GM18873 (cell line): ENCODE results near the gene SLC25A44.
"Not testable (repeated sequence)": the region's sequence is repeated elsewhere in the genome, so short reads cannot be mapped to it uniquely, and the experiment has no call there.

Experiments
- ATAC-seq: cut with Tn5 transposase; IDR thresholded peaks from one replicate; pipeline ENCODE4 v1.9.1; 2021; ENCODE audit warnings: mild to moderate bottlenecking, moderate library complexity, moderate number of reproducible peaks; ENCODE audit not compliant: unreplicated experiment, low FRiP score

Gene SLC25A44

DNA sequence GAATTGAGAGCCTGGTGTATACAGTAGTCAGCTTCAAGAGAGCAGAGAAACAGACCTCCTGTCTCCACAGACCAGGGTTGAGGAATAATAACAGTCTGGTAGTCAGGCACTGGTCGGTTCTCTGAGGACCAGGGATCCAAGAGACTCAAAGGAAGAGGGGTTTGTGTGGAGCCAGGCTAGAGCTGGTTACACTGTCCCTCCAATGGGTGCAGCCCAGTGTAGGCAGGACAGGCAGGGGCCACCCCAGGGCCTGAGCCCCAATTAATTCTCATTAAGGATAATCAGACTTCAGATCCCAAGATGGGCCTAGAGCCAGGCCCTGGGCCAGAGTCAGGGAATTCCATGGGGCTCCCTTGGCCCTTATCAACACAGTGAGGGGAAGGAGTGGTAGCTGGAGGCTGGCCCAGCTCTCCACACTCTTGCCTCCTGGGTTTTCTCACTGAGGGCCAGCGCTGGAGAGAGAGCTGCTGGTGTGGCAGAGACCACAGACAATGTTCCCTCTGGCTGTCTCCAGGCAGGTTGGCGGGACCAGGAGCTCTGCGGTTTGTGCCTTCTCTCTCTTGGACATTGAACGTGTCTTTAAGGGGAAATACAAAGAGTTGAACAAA, 31.4 kb upstream of the SLC25A44 start:
- ATAC-seq = no peak

DNA sequence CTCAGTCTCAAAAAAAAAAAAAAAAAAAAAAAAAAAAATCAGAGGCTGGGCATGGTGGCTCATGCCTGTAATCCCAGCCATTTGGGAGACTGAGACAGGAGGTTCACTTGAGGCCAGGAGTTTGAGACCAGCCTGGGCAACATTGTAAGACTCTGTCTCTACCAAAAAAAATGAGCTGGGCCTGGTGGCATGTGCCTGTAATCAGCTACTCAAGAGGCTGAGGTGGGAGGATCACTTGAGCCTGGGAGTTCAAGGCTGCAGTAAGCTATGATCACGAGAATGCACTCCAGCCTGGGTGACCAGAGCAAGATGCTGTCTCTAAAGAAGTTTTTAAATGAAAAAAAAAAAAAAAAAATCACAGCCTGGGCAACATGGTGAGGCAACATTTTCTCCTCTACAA, 30.2 kb upstream of the SLC25A44 start:
- no peak for ATAC-seq

DNA sequence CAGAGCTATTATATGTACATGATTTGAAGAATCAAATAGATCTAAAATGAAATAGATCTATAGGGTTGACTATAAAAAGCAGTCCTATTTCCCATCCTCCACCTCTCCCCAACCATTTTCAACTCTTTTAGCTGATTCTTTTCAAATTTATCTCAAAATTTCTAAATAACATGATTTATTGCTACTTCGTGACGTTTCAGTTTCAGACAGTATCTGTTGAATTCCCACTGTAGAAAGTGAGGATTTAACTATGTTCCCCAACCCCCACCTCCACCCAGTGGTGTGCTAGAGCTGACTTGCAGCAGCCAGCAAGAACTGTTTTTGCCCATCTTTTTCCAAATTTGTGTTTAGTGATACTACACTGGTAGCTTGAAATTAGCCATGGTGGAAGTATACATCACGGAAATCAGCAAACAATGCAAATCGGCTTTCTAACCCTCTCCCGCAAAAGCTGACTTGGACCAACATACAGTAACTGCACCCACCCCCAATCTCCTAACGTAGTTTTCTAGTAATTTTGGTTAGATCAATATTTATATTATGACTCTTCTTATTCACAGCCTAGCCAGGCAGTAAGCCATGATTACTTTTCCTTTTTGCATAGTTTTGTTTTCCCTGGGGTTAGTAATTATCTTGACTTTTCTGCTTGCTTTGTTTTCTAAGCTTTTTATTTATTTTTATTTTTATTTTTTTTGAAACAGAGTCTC, 29.6 kb upstream of the SLC25A44 start:
- ATAC-seq = no peak

DNA sequence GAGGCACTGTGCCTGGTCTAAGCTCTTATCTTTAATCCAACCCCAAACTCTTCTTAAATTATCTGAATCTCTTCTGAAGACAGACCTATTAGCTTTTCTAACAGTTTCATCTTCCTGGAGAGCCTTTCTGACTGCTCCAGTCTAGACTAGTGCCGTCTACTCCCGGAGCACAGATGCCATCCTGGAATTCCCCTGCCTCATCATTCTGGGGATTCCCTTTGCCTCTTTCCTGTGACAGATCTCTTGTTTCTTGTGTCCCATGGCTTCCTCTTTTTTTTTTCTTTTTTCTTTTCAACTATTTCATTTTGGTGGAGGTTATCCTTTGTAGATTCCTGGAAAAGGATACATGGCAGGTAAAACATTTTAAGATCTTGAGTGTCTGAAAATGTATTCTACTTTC, 28.8 kb upstream of the SLC25A44 start:
- no peak for ATAC-seq

DNA sequence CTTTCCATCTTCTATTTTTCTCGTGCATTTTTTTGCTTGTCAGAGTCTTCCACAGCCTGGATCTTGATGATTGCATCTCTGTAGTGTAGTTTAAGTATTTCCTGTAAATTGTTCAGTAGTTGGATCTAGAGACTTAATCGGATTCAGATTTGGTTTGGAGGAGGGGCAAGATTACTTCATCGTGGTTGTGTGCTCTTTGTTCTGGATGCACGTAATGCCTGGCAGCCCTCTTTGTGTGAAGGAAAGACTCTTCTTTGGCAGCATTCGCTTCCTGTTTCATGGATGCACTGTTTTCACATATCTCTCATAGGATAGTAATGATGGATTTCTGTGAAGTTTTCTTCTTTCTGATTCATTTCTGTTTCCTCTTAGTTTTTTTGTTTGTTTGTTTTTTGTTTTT, 26.4 kb upstream of the SLC25A44 start:
- ATAC-seq = no peak

DNA sequence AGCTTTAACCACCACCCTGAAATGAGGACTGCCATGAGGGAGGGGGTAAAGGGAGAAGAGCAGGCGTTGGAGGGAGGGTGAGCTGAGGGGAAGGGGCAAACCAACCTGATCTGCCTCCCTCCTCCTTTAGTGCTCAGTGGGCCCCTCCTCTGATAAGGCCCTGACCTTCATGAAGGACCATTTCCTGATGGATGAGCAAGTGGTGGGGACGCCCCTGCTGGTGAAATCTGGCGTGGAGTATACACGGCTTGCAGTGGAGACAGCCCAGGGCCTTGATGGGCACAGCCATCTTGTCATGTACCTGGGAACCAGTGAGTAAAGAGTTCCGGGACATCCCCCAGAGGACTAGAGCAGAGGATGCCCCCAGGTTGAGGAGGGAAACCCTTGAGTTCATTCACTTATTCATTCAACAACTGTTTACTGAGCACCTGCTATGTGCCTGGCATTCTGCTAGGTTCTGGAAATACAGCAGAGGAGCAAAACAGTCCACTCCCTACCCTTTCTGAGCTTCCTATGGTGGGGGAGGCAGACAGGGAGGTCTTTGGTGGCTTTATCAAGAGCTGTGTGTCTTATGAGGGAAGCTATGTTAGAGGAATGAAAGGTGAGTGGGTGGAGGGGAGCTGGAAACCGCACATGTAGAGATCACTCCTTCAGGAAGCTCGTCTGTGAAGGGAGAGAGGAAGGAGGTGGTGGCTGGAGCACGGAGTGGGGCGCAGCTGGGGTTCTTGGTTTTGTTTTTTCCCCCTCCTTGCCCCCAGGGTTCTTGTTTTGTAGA, 21.0 kb upstream of the SLC25A44 start:
- no peak for ATAC-seq

DNA sequence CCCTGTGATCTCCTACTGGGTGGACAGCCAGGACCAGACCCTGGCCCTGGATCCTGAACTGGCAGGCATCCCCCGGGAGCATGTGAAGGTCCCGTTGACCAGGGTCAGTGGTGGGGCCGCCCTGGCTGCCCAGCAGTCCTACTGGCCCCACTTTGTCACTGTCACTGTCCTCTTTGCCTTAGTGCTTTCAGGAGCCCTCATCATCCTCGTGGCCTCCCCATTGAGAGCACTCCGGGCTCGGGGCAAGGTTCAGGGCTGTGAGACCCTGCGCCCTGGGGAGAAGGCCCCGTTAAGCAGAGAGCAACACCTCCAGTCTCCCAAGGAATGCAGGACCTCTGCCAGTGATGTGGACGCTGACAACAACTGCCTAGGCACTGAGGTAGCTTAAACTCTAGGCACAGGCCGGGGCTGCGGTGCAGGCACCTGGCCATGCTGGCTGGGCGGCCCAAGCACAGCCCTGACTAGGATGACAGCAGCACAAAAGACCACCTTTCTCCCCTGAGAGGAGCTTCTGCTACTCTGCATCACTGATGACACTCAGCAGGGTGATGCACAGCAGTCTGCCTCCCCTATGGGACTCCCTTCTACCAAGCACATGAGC, 17.2 kb upstream of the SLC25A44 start:
- no peak for ATAC-seq

DNA sequence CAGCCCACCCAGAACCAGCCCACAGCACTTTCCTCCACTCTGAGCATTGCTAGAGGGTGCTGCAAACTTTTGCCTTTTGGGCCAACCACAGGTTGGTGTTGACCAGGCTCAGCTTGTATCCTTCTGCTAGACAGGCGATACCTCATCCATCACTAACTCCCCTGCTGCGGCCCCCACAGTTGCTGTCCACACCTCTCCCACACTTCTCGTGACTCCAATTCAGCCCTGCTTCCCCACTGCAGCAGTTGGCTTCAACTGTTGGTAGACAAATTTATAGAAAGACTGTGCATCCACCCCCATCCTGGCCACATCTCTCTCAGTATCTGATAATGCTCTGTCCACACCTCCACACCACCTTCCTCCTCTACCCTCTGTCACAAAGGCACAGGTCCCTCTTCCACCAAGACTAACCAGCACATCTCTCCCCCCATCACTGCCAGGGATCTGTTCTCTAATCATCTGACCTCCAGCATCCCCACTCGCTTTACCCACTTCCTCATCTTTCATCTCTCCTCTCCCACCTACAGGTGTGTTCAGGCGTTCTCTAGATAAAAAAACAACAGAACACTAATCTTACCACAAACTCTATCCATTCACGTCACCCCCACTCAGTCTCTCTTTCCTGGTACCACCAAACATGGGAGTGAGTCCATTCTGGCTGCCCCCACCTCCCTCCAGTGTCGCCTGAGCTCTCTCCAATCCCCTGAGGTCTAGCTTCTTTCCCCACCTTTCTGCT, 15.8 kb upstream of the SLC25A44 start:
- no peak for ATAC-seq

DNA sequence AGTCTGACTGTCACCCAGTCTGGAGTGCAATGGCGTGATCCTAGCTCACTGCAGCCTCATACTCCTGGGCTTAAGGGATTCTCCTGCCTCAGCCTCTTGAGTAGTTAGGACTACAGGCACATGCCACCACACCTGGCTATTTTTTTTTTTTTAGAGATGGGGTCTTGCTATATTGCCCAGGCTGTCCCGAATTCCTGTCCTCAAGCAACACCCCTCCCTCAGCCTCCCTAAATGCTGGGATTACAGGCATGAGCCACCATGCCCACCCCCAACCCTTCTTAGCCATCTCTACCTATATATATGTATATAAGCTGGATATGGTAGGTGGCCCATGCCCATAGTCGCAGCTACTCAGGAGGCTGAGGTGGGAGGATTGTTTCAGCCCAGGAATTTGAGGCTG, 13.4 kb upstream of the SLC25A44 start:
- ATAC-seq = no peak

DNA sequence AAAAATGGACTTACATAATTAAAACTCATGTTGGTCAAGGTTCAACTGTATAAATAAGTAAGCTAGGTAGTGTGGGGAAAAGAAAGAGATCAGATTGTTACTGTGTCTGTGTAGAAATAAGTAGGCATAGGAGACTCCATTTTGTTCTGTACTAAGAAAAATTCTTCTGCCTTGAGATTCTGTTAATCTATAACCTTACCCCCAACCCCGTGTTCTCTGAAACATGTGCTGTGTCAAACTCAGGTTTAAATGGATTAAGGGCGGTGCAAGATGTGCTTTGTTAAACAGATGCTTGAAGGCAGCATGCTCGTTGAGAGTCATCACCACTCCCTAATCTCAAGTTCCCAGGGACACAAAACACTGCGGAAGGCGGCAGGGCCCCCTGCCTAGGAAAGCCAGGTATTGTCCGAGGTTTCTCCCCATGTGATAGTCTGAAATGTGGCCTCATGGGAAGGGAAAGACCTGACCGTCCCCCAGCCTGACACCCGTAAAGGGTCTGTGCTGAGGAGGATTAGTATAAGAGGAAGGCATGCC, 12.4 kb upstream of the SLC25A44 start:
- ATAC-seq = not testable (repeated sequence)

DNA sequence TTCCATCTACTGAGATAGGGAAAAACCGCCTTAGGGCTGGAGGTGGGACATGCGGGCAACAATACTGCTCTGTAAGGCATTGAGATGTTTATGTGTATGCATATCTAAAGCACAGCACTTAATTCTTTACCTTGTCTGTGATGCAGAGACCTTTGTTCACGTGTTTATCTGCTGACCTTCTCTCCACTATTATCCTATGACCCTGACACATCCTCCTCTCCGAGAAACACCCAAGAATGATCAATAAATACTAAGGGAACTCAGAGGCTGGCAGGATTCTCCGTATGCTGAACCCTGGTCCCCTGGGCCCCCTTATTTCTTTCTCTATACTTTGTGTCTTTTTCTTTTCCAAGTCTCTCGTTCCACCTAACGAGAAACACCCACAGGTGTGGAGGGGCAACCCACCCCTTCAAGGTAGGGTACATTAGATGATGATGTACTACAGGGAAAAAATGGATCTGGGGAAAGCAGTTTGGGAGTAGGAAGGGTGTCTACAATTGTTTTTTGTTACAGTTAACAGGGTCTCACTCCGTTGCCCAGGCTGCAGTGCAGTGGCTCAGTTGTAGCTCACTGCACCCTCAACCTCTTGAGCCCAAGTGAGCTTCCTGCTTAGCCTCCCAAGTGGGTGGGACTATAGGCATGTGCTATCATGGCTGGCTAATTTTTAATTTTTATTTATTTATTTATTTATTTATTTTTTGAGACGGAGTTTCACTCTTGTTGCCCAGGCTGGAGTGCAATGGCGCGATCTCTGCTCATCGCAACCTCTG, 11.7 kb upstream of the SLC25A44 start:
- not testable (repeated sequence) for ATAC-seq

DNA sequence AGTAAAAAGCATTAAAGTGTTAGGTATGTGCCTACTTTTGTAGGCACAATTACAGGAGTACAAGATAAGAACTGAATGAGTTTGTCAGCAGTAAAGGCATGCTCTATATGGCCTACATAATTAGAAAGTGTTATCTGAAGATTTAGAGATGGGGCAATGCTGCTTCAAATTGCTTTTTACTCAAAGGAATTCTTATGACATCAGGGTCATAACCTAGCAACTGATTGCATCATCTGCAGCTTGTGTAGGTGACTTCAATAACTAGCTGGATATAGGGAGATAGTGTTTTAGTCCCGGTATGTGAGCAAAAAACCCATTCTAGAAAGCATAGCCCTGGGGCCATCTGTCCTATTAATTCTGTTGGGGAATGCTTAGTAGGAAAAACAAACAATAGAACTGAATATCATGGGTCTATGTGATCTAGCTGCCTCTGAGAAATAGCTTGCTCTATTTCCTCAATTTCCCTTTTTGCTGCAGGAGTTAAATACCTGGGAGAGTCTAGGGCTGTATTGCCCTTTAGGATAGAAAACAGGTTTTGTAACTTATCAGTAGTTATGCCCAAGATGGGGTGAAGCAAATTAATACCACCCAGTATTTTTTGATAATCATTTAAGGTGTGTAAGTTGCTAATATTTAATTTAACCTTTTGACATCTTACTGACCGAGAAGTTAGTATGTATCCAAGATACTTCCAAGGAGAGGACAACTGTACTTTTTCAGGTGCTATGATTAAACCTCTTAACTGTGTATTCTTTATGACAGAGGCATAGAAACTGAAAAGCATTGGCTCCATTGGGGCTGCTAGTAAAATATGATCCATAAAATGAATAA, 7.3 kb upstream of the SLC25A44 start:
- not testable (repeated sequence) for ATAC-seq

DNA sequence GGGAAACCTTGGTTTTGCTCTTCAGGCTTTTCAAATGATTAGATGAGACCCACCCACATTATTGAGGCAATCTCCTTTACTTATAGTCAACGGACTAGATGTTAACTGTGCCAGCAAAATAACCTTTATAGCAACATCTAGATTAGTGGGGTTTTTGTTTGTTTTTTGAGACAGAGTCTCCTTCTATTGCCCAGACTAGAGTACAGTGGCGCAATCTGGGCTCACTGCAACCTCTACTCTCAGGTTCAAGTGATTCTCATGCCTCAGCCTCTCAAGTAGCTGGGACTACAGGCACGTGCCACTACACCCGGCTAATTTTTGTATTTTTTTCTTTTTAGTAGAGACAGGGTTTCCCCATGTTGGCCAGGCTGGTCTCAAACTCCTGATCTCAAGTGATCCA, 3.6 kb upstream of the SLC25A44 start:
- ATAC-seq = not testable (repeated sequence)

DNA sequence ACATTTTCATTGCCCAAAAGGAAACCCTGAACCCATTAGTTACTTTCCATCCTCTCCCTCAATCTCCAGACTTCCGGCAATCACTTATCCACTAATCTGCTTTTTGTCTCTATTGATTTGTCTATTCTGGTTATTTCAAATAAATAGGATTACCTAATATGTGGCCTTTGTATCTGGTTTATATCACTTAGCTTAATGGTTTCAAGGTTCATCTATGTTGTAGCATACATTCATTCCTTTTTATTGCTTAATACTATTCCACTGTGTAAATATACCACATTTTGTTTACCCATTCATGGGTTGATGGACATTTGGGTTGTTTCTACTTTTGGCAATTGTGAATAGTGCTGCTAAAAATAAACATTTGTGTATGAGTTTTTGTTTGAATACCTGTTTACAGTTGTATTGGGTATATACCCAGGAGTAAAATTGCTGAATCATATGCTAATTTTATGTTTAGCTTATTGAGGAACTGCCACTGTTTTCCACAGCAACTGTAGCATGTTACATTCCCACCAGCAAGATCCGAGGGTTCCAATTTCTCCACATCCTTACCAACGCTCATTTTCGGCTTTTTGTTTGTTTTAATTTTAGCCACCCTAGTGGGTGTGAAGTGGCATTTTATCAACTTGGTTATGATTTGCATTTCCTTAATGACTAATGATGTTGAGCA, 2.5 kb upstream of the SLC25A44 start:
- no peak for ATAC-seq

DNA sequence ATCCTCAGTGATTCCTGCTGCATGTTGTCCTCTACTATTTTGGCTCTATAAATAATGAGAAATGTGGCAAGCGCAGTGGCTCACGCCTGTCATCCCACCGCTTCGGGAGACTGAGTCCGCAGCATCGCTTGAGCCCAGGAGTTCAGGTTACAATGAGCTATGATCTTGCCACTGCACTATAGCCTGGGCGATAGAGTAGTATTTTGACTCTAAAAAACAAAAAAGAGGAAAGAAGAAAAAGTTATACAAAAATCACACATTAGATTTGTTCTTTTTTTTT, 756 bp upstream of the SLC25A44 start:
- ATAC-seq = no peak

DNA sequence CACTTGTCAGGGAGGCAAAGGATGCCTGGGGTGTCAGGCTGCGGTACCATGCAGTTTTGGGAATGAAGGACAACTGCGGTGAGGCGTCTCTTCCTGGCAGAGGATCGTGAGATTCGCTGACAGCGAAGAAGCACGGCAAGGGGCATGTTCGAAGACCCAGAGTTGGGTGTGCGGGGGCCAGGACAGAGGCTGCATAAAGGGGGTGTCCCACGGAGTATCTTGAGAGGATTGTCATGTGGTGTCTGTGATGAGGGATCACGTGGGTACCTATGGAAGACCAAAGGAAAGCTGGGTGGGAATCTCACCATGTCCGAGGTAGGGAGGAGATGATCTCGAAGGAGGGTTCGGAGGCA, 372 bp downstream of the SLC25A44 start:
- no peak for ATAC-seq

DNA sequence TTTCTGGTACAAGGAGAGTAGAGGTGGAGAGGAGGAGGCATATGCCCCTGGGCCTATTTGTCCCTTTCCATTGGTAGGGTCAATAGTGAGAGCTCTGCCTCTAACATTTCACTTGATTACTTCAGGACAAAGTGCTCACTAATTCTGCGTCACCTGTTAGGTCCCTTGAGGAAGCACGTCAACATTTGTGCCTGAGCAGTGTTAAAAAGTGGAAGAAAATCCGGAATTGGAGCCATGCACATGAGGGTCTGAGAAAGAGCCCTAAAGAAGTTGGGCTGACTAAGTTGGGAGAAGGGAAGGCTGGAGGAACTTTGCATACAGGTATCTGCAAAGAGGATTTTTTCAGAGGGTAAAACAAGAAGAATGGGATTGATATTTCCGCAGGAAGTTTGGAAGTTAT, 1.9 kb downstream of the SLC25A44 start:
- ATAC-seq = no peak

DNA sequence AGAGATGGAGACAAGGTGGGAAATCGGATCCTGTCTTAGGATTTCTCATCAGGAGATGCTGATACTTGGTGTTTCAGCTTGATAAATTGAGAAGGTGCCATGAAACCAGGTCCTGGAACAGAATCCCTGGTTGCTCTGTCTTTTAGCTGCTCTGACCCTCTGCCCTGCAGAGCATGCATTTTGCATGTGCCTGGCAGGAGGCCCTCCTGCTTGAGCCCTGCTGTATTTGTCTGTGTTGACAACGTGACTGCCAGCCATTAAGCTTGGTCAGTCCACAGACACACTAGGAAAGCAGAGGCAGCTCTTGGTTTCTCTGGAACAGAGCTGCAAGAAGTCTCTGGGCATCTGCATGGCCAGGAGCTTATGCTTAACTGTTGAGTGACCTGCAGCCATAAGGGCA, 2.5 kb downstream of the SLC25A44 start:
- no peak for ATAC-seq
